ENCODE data around the gene SEC22C.

The SEC22C gene

DNA sequence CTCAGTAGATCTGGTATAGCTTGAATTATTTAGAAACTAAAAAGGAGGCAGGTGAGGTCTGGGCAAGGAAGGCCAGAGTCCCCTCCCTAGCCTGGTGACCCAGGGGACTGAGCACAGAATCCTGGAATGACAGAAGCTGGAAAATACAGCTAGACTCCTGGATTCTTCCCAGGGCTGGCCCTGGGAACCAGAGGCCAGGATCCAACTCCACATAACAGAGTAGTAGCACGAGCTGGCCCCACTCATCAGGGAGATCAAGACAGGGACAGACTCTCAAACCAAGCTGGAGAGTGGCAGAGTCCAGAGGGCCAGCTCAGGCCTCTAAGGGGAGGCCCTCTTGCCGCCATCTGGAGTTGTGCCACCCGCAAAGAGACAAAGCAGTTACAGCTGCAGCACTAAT lies 68.6 kb downstream of the SEC22C start:
- no peak for DNase-seq (ENCODE audit: low read depth in 2 of 2)

DNA sequence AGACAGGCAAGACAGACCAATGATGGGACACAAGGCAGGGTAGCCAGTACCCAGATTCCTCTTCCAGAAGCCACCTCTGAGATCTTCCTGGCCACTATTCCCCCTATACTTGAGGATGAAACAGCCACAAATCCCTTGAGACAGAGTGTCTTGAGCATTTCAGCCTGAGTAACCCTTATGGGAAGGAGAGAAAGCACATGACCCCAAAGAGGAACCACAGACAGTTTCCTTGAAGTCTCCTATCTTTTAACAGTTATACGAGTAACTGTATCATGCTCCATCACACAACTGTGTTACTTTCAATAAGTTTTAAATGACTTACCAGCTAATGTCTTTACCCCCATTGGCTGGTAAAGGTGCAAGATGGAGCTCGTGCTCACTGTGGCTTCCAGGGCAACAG lies 70.0 kb downstream of the SEC22C start:
- no peak for DNase-seq (ENCODE audit: low read depth in 2 of 2)

DNA sequence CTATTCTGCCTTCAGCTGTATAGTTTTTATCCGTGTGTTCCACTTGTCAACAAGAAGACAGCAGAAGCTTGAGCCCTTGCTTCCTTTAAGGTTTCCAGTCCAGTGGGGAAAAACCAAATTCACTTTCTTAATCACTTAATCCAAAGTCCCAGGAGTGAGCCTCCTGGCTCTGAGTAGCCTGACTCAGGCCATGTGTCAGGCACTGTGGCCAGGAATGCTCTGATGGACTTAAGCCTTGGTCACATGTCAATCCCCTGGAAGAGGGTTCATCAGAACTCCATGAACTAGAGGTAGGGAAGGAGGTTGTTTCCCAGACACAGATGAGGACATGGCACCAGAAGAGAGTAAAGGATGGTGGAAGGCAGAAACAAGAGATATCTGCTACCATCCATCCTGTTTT lies 70.6 kb downstream of the SEC22C start:
- no peak for DNase-seq (ENCODE audit: low read depth in 2 of 2)

DNA sequence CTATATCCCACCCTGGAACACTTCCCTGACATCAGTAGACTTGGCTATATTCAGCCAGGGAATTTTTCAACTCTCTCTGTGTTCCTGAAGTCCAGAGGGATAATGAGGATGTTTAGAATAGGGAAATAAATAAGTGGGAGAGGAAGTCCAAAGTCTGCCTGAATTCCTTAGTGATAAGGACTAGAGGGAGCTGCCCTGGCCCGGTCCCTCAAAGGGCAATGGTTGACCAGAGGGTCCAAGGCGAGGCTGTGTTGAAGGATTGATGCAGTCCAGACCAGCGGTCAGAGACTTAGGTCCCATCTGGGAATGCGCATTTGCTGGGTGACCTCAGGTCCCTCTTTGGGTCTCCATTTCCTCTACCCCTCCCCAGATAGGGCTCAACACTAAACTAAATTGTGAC lies 71.4 kb downstream of the SEC22C start:
- no peak for DNase-seq (ENCODE audit: low read depth in 2 of 2)

DNA sequence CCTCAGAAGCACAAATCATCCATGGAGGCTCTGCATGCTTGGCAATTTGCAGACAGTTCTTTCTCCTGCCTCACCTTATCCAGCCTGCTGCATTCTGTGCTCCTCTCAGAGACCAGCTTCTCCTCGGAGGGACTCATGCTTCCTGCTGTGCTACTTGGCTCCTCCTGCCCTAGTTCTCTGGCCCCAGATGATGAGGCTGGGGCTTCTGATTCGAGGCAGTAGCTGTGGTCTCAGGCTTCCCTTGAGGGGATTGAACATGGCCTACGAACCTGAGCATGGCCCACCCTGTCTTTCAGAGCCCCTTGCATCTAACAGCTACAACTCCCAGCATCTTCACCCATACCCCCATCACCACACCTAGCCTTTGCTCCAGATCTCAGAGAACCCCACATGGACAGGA lies 72.7 kb downstream of the SEC22C start:
- no peak for DNase-seq (ENCODE audit: low read depth in 2 of 2)

DNA sequence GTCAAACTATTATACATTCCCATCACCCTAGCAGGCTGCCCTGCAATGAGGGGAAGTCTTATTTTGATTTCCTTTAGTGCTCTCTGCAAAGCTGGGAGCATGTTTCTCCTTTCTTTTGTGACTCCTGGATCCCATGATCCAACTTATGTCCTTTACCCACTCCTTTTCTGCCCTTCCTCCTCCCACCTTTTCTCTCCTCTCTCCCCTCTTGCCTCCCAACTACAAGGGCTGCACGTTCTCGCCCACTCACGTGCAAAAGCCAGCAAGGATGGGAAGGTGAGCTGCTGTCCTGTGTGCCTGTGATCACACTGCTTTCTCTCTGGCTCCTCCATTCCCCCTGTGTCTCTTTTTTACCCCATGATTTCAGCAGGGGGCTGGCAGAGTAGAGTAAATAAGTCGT lies 73.2 kb downstream of the SEC22C start:
- DNase-seq (ENCODE audit: low read depth in 2 of 2), result no peak

DNA sequence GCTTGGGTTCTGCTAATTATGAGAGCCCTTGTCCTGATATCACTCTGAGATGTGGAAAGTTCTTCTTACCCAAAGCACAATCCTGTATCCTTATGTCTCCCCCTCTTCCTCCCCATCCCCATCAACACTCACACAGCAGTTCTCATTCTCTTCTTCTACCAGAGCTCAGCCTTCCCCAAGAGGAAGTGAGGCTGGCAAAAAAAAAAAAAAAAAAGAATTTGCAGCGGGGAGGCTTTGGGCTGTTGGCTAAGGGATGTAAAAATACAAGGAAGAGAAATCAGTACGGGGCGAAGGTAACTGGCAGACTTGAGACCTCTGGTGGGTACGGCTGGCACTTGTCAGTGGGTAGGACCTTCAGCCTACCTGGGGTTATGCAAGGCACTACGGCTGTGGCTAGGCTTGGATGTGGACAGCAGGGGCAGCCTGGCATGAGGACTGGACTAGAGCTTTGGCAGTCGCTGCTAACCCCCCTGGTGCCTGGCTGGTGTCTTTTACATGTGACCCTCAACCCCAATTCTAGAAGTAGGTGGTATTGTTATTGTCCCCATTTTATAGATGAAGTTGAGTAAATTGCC lies 73.9 kb downstream of the SEC22C start:
- DNase-seq (ENCODE audit: low read depth in 2 of 2), result no peak

DNA sequence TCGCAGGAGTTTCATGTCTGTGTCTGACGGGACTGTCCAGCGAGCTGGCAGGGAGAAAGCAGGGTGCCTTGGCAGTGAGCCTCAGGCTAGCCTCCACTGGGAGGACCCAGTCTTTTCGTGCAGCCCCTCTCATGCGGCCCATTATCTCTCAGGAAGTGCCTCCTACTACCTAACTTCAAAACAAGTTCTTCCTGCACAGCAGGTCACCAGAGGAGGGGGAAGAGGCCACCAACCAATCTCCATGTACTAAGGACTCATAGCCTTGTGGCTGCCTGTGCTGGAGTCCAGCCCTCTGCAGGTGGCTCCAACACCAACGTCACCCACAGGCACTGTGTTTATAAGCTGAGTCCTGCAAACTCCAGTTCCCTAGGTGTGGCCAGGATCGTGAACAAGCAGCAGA lies 74.5 kb downstream of the SEC22C start:
- no peak for DNase-seq (ENCODE audit: low read depth in 2 of 2)

DNA sequence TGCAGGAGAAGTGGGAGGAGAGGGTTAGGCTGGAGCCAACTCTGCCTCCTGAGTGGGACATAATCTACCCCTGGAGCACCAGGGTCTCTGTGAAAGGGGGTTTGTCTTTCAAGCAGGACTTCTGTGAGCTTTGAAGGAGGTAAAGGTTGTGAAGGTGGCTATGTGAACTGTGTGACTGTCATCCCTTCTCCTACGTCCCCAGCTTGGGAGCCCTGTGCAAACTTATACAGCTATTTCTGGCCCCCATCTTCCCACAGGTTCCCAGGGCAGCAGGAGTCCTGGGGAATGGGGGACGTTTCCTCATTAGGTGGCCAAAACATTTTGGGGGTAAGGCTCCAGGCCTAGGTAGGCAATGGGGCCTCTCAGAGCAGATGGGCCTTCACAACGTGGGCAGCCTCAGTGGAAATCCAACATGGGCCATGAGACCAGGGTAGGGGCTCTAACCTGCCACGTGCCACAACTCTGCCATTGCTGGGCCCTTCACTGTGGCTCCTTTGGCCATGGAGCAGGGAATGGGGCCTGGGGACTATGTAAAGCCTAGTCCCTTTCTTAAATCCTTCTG lies 75.8 kb downstream of the SEC22C start:
- DNase-seq (ENCODE audit: low read depth in 2 of 2), result no peak

DNA sequence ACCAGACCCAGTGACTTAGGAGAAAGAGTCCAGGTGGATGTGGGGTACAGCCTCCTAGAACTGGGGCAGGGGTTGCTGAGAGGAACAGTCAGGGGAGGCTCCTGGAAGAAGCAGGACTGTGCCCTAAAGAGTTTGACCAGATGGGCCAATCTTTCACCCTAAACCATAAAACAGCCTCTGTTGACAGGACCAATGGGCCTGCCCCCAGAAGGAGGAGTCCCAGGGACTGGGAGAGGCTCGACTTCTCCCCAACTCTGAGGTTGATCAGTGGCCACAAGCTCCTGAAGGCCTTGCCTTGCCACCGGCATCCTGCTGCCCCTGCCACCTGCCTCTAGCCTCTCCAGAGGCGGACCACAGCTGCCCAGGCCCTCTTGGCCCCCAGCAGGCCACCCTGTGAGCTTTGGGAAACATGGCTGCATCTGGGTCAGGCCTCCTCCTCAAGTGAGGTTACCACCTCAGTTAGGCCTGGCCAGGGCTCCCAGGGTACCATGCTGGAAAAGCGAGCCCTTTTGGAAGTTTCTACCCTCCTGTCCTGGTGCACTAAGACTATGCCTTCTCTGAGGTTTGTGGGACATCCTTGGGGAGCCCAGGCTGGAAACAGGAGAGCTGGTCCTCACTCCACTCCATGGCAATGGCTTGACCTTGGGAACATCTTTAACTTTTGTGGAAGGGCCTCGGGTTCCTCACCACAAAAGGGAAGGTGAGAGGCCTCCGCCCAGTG lies 76.5 kb downstream of the SEC22C start:
- DNase-seq (ENCODE audit: low read depth in 2 of 2), result no peak

DNA sequence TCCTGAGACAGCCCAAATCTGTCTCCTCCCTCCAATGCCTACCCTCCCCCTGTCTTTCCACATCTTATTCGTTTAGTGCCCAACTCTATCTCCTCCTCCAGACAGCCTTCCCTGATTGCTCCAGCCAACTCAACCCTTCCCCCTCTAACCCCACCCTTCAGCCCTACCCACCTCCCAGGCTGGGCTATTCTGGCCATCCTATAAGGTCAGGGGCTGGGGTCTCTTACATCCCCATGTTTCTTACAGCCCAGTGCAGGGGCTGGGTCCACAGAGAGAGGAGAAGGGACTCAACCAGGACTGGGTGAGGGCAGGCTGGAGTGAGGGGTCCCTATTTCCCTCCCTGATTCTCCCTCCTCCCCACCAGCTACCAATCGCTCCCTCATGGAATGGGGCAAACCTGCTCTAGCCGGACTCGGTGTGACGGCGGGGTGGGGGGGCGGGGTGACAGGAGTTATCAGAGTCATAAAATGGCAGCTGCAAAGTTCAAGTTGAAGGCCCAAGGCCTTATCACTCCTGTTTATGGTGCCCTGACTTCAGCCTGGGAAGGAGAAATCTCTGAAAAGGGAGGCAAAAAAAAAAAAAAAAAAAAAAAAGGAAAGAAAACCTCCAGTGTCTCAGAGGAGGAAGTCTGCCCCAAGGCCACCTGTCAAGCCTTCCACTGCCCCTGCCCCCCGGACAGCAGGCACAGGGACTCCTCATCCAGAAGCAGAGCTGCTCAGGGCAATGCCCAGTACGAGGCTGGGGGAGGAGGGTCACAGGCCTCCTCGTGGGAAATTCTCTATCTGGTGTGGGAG lies 77.2 kb downstream of the SEC22C start:
- no peak for DNase-seq (ENCODE audit: low read depth in 2 of 2)

DNA sequence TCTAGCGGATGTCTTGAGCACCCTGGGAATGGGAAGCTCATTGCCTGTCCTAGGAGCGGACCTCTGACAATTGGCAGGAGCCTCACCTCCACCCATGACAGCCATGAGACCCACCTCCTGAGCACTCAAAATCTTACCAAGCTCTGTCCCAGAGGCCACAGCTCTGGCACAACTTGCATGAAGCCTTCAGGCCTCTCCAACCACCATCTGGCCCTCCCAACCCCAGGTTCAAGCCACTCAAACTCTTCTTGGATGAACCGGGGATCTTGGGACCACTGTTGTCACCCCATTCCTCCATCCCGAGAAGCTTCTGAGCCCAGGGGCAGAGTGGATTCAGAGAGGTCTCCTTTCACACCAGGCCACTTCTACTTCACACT lies 77.8 kb downstream of the SEC22C start:
- DNase-seq (ENCODE audit: low read depth in 2 of 2), result no peak

DNA sequence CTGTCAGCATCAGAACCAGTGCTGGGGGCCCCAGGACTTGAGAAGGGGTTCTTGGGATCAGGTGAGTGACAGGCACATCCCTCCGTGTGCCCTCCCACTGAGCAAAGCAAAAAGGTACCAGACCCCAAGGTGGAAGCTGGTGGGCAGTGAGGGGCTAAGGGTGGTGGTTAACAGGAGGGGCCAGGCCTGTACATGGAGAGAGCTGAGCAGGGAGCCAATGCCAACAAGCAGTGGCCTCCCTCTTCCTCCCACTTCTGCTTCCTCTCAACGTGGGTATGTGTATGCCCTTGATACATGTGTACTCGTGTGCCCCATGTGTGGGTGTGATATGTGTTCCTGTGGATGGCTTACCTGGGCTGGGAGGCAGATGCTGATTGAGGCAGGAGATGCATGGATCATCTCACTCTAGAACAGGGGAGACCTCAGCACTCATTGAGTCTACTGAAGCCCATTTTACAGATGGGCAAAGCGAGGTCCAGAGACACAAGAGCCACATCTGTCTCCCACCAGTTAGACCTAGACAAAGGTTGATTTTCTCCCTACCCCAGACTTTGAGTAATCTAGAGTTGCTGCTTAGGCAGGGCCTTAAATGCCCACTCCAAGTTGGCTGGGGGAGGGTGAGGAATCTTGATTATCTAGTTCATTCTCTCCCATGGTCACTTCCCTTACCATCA lies 78.4 kb downstream of the SEC22C start:
- DNase-seq (ENCODE audit: low read depth in 2 of 2), result no peak

DNA sequence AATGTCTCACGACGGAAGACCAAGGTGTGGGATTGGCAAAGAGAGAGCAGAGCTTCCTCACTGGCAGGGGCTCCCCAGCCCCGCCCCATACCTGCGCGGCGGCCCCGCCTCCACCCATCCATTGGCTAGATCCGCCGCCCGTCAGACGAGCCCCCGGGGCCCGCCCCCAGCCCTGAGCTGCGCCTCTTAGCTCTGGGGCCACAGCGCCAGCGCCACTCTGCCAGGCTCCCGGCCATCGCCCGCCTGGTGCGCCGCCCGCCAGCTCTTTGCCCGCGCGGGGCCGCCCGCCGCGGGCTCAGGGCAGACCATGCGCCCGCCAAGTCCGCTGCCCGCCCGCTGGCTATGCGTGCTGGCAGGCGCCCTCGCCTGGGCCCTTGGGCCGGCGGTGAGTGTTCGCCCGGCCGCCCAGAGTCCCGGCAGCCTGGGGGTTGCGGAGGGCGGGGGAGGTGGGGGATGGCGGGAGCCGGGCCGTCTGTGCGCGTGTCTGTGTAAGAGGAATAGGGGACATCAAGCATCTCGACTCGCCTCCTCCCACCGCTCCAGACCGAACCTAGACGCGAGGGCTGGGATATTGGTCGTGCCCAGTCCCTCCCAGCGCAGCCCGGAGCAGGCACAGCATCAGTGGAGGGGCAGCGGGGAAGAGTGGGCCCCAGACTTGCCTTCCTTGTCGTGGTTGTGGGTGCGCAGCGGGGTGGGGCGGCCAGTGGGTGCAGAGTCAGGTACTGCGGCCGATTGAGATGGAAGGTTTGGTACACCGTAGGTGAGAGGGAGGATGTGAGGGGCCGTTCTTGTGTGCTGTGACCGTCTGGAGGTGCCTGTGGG lies 79.1 kb downstream of the SEC22C start, which contains the start of gene VIPR1:
TSS of gene VIPR1 (plus strand) at position 215 of the 822 bp plus-strand sequence. CDS start at position 308, 93 bp downstream.
- peak; percentile 80 to 87 for DNase-seq (ENCODE audit: low read depth in 2 of 2)

DNA sequence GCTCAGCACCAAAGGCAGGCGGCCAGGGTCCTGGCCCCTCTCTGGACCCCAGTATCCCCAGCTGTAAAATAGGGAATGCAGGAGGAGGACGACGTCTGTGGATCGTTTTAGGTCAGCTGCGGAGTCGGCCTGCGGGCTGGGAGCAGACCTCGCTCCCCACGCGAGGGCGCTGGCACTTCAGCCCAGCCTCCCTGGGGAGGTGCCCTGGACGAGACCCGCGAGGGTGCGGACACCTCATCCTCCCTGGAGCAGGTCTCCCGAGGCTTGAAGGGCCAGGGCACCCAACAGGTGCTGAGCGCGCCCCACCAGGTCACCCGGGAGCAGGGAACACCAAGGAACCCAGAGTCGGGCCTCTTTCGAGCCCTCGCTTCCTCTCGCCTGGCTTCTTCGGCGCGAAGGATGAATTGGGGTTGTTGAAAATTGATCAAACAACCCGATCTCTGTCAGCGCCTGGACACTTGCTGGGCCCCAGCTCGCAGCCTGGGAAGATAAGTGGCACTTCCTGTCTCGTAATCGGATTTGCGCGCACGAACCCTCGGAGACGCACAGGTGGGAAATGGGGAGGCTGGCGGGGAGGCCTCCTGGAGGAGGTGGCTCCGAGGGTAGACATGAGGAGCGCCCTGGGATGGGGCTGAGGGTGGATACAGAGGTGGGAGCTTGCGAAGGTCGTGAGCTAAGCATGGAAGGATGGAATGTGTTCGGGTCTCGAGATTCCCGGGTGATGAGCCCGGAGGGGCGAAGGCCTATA lies 79.9 kb downstream of the SEC22C start:
- DNase-seq (ENCODE audit: low read depth in 2 of 2), result peak in 1 of 2 donors; percentile 45

DNA sequence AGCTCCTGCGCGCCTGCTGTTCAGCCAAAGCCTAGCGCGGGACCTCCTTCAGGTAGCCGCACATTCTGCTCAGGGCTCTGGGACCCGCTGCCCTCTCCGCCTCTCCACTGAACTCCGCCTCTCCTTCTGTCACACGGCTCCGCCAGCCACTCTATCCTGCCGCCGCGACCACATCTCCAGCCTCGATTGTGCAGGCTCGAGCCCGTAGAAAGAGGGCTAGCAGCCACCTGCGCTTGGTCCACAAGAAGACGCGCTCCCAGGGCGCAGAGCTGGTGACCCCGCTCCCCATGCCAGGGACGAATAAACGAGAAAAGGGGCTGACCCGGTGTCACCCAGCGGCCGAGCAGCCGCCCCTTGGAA lies 80.5 kb downstream of the SEC22C start:
- DNase-seq (ENCODE audit: low read depth in 2 of 2), result no peak

DNA sequence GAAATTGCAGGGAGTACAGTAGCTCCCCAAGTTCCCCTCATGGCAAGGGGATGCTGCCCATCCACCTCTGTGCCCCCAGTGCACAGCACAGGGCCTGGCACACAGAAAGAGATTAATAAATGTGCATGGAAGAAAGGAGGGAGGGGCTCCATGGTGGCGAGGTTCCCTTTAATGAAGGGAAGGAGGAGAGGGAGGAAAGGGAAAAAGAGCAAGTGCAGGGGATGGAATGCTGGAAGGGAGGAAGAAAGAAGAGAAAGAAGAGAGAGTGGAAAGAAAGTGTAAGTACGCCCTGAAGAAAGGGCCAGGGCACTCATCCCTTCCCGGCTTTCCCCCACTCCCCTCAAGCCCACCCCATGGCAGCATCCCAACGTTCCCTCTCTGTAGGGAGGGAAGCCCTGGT lies 80.9 kb downstream of the SEC22C start:
- no peak for DNase-seq (ENCODE audit: low read depth in 2 of 2)

DNA sequence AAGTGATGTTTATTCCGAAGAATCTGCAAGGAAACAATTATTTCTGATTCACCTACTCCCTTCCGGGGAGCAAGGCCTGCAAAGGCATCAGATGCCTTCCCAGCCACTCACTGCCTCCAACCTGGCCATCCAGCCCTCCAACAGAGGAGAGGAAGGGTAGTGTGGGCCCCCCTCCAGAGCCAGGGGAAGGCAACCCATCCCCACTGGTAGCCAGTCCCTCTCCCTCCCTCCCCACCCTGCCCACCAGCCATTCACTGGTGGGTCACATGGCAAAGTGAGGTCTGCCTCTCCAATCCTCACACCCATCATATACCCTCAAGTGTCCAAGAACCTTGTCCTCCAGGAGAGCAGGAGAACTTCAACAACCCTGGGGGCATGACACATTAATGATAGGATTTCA lies 81.7 kb downstream of the SEC22C start:
- no peak for DNase-seq (ENCODE audit: low read depth in 2 of 2)

DNA sequence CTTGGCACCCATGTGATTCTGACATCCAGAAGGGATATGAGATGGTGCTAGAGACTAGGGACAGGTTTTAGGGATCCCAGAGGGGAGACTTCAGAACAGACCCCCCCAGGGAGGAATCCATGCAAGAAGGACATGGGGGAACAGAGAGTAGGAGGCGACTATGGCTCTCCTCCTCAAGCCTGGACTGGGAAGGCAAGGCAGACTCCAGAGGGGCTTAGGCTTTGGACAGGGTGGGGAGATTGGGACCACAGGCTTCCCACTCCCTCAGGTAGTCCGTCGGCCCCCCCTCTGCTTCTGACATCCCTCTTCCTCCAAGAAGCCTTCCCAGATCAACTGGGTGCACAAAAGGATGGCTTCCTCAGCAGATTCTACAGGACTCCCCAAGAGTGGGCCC lies 82.3 kb downstream of the SEC22C start:
- no peak for DNase-seq (ENCODE audit: low read depth in 2 of 2)

DNA sequence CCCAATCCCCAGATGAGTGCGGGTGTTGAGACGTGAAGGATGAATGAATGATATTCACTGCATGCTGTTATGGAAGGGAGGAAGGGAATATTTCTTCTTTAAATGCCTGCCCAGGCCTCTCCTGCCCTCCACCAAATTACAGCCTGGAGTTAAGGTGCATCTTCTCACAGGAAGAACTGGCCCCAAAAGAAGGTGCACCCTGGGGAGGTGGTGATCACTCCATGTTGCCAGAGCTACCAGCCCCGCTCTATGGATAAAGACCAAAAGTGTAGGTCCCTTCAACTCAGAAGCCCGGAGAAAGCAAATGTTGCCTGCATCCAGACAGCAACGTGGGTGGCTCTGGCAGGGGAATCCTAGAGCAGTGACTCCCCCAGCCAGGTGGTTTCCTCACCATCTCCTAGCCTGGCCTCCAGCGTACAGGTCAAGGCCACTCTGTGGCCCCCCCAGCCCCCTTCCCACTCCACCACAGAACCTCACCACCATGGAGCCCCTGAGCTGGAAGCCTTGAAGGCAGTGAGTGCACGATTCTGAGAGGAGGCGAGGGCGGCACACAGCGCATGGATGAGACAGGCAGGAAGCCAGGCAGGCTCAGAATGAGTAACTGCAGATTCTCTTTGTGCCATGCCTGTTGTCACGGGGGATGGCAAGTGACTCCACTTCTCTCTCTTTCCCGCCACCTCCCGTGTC lies 82.8 kb downstream of the SEC22C start:
- no peak for DNase-seq (ENCODE audit: low read depth in 2 of 2)
